GM12865 (cell line): ENCODE results near the gene MOK.
A peak's percentile ranks its signal among the peaks of the same experiment; 100 is the strongest.

Experiments
- DNase-seq: peaks from one replicate; pipeline ENCODE4 v3.0.0; 2010; ENCODE audit warnings: low read depth
- H3K4me3 ChIP-seq: 2 replicates; pipeline ENCODE4 v1.5.1; 2011; ENCODE audit warnings: mild to moderate bottlenecking, low read depth, low read length, control low read depth
- TF ChIP-seq, protein P1 (sequence below): IDR thresholded peaks from 2 replicates; pipeline ENCODE4 v1.5.1; 2011; ENCODE audit warnings: low read length, control low read depth, low read depth, inconsistent platforms; ENCODE audit not compliant: insufficient read depth; ENCODE audit errors: missing control alignments

MOK gene

DNA sequence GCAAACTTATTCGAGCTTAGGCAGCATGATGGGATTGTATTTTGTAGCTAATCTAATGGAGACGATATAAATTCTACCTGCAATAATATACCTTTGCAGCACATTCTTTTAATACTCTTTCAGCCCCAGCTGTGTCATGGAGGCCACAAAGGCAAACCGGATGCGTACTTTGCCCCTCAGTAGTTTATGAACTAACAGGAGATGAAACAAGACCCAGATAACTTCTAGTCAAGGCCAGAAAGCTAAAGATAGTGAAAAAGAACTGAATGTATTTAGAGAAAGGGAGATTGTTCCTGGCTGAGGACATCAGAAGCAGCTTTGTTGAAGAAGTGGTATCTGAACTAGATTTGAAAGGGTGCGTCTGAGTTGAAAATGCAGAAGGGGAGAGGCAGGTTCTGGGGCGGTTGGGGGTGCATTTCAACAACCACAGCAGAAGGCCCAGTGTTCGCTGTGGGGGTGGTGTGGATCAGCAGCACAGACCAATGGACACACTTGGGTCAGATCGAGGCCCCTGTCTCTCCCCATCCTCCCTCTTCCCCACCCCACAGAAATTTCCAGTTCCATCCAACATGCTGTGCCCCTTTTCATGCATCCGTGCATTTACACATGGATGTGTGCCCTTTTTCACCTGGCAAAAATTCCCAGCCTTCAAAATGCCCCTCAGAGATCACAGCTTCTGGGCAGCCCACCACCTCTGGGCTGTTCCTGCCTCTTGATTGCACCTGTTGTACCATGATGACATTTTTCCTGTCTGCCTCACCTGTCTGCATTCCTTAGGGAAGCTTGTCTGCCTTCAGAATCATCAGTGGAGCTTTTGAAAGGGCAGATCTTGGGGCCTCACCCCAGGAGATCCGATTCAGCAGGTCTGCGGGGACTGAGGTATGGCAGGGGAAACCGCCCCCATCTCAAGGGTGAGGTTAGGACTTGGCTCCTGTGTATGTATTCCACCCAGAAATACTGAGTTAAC, 16.8 kb upstream of the MOK start:
- TF ChIP-seq, protein P1, sequence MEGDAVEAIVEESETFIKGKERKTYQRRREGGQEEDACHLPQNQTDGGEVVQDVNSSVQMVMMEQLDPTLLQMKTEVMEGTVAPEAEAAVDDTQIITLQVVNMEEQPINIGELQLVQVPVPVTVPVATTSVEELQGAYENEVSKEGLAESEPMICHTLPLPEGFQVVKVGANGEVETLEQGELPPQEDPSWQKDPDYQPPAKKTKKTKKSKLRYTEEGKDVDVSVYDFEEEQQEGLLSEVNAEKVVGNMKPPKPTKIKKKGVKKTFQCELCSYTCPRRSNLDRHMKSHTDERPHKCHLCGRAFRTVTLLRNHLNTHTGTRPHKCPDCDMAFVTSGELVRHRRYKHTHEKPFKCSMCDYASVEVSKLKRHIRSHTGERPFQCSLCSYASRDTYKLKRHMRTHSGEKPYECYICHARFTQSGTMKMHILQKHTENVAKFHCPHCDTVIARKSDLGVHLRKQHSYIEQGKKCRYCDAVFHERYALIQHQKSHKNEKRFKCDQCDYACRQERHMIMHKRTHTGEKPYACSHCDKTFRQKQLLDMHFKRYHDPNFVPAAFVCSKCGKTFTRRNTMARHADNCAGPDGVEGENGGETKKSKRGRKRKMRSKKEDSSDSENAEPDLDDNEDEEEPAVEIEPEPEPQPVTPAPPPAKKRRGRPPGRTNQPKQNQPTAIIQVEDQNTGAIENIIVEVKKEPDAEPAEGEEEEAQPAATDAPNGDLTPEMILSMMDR: no peak
- DNase-seq: no peak
- no peak overlapping the region for H3K4me3 ChIP-seq

DNA sequence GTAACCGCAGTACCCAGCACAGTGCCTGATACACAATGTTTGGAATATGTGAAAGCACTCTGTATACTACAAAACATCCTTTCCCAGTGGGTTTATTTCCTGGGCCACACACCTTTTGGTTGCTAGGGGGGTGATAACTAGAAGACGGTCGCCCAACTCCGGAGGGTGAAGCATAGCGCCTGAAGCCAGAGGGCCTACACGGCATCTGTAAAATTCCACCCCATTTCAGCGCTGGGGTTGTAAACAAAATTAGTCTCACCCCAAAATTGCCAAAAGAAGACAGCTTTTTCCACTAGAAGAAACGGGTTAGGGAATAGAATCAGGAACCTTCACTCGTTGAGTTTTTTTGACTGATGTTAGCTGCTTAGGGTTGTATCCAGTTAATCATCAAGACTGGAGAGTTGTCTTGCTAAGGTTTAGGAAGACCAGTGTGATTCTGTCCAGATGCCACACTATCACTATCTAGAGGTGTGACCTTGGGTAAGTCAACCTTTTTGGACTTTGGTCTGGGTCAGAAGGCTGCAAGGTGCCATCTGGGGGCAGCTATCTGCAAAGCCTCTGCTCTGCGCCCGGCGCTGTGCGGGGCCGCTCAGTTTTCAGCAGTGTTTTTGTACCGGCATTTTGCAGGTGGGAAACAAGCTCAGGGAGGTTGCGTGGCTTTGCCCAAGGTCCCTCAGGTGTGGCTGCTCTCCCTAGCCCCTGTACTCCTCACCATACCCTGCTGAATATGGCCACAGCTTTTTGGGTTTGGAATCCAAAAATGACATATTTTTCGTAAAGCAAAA, 15.9 kb upstream of the MOK start:
- peak overlapping the region; percentile 84 for H3K4me3 ChIP-seq
- DNase-seq: no peak
- TF ChIP-seq, protein P1: no peak

DNA sequence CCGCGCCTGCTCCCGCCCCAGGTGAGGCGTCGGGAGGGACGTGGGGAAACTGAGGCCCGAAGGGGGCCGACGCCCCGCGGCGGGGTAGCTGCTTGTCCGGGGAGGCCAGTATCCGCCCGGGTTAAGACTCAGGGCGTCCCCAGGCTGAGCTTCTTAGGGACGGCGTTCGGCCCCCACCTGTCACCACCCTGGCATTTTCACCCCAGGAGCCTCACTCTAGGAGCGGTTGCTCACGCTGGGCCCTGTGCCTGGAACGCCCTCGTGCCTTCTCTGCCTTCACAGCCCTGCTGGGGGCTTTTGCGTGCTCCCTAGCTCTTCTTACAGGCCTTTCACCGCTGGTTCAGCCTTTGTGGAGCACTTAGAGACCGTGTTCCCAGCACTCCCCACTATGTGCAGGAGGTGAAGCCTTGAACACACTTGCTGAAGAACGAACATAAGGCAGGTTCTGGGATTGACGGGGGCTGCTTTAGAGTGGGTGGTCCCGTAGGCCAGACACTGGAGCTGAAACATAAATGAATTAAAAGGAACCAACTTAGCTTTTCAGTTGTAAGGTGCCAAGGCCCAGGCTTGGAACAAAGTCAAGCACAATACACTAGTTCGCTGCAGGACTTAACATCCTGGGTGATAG, 15.2 kb upstream of the MOK start:
- peak; percentile 54 for DNase-seq
- H3K4me3 ChIP-seq: peak overlapping the region; percentile 84
- TF ChIP-seq, protein P1: no peak

DNA sequence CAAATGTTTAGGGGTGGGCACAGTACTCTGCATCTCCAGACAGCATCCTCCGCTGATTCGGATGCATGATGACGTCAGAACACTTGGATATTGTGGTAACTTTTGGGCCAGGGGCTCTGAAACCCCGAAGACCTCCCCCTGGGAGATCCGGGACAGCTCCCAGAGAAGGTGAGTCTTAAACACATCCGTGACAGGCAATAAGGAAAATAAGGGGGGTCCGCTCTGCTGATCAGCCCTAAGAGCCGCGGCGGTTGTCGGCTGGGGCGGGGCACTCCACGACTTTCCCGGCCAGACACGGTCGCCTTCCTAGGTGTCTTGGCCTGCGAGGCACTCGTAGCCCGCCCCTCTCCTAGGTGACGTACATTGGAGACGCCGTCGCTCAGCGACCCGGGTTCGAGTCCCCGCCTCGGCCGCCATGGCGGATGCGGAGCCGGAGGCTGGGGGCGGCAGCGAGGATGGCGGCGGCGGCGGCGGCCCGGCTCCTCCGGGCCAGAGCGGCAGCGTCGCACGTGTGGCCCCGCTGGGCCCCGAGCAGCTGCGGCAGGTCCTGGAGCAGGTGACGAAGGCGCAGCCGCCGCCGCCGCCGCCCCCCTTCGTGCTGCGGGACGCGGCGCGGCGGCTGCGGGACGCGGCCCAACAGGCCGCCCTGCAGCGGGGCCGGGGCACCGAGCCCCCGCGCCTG, 14.5 kb upstream of the MOK start, which contains the start of gene ZNF839:
Gene ZNF839, plus strand, starts transcription at position 396 of the 682 bp plus-strand sequence. Its CDS starts 20 bp downstream, at position 416.
- peak within 1 kb of the TSS; percentile 84 for H3K4me3 ChIP-seq
- TF ChIP-seq, protein P1: no peak
- peak; percentile 95 for DNase-seq

DNA sequence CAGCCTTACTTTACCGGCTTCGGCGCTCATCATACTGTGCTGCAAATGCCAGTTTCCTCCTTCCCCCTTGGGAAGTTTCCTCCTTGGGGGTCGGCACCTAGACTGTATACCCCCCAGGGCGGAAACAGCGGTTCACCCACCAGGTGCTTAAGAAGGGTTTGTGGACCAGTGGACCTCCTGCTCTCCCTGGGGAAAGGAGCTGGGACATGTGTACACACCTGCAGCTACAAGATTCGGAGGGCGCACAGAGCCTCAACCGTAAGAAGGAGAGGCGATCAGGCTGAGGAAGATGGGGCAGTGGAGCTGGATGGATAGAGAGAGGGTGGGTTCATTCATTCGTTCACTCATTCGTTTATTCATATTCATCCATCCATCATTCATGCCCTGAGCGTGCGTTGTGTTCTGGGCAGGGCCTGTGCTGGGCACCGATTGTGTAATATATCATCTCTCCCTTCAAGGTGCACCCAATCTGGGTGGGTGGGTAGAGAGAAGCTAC, 13.9 kb upstream of the MOK start:
- TF ChIP-seq, protein P1: no peak
- DNase-seq: no peak
- H3K4me3 ChIP-seq: peak overlapping the region; percentile 84
